Measurements from ENCODE around the gene ZBTB9.

DNA sequence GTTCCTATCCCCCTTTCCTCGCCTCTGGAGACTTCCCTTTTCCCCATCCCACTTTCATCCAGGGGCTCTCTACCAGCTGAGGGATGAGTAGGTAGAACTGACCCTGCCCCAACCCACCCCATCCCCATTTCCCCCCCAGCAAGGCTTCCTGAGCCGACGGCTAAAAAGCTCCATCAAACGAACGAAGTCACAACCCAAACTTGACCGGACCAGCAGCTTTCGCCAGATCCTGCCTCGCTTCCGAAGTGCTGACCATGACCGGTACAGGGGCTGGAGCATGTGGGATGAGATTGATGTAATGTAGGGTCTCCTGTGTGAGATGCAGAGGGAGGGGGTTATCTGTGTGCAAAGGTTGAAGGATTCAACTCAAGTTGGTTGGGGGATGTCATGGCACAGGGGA, 21.8 kb upstream of the ZBTB9 start:
- TF ChIP-seq SPI1 (IDR thresholded peaks at IDR 0.05; ENCODE audit: borderline replicate concordance, low read depth): no peak
- TF ChIP-seq, protein P1, sequence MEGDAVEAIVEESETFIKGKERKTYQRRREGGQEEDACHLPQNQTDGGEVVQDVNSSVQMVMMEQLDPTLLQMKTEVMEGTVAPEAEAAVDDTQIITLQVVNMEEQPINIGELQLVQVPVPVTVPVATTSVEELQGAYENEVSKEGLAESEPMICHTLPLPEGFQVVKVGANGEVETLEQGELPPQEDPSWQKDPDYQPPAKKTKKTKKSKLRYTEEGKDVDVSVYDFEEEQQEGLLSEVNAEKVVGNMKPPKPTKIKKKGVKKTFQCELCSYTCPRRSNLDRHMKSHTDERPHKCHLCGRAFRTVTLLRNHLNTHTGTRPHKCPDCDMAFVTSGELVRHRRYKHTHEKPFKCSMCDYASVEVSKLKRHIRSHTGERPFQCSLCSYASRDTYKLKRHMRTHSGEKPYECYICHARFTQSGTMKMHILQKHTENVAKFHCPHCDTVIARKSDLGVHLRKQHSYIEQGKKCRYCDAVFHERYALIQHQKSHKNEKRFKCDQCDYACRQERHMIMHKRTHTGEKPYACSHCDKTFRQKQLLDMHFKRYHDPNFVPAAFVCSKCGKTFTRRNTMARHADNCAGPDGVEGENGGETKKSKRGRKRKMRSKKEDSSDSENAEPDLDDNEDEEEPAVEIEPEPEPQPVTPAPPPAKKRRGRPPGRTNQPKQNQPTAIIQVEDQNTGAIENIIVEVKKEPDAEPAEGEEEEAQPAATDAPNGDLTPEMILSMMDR (IDR thresholded peaks at IDR 0.05; ENCODE audit: insufficient read depth, low read length): no peak
